HEK293T (cell line): ENCODE measurements around the gene CD274.

Experiments used
- ARNT ChIP-seq: fragments of 450-650 bp; IDR thresholded peaks from 2 replicates; pipeline ENCODE4 v1.6.1; 2017; ENCODE audit warnings: mild to moderate bottlenecking
- BHLHE40 ChIP-seq: fragments of 450-650 bp; IDR thresholded peaks from 2 replicates; pipeline ENCODE4 v1.6.1; 2016; ENCODE audit warnings: mild to moderate bottlenecking, moderate library complexity, borderline replicate concordance
- CTBP1 ChIP-seq: fragments of 450-650 bp; IDR thresholded peaks from 2 replicates; pipeline ENCODE4 v1.6.1; 2016; ENCODE audit warnings: borderline replicate concordance
- FOXA1 ChIP-seq: fragments of 450-650 bp; IDR thresholded peaks from 2 replicates; pipeline ENCODE4 v1.6.1; 2016; ENCODE audit warnings: mild to moderate bottlenecking
- FOXK2 ChIP-seq: fragments of 450-650 bp; IDR thresholded peaks from 2 replicates; pipeline ENCODE4 v1.6.1; 2016; ENCODE audit warnings: mild to moderate bottlenecking
- FOXM1 ChIP-seq: fragments of 450-650 bp; IDR thresholded peaks from 2 replicates; pipeline ENCODE4 v1.6.1; 2017; ENCODE audit warnings: mild to moderate bottlenecking, borderline replicate concordance
- HDGF ChIP-seq: fragments of 450-650 bp; IDR thresholded peaks from 2 replicates; pipeline ENCODE4 v1.6.1; 2017; ENCODE audit warnings: antibody characterized with exemption, borderline replicate concordance
- SP1 ChIP-seq: fragments of 450-650 bp; IDR thresholded peaks from 2 replicates; pipeline ENCODE4 v1.6.1; 2017
- SUZ12 ChIP-seq: fragments of 450-650 bp; IDR thresholded peaks from 2 replicates; pipeline ENCODE4 v1.6.1; 2016; ENCODE audit warnings: mild to moderate bottlenecking
- TARDBP ChIP-seq: fragments of 450-650 bp; IDR thresholded peaks from 2 replicates; pipeline ENCODE4 v1.6.1; 2016
- ZNF384 ChIP-seq: fragments of 450-650 bp; IDR thresholded peaks from 2 replicates; pipeline ENCODE4 v1.6.1; 2016

DNA sequence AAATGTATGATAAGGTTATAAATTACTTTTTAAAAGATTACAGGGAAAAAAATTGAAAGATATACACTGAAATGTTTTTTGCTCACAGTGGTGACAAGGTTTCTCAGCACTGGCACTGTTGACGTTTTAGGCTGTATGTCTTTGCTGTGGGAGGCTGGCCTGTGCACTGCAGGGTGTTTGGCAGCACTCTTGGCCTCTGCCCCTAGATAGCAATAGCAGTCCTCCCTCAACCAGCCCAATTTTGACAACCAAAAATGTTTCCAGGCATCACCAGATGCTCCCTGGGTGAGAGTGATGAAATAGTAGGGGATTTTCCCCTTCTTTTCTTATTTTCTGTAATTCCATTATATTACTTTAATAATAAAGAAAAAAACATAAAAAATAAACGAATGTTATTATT, 3.3 kb downstream of the CD274 start:
- no peak for TF ChIP-seq FOXA1
- TF ChIP-seq FOXM1, result no peak
- no peak for TF ChIP-seq BHLHE40
- no peak for TF ChIP-seq ZNF384
- TF ChIP-seq SP1, result no peak
- no peak for TF ChIP-seq SUZ12
- TF ChIP-seq CTBP1, result no peak
- no peak for TF ChIP-seq HDGF
- no peak for TF ChIP-seq FOXK2
- no peak for TF ChIP-seq ARNT
- TF ChIP-seq TARDBP, result no peak
